ENCODE results near the gene KISS1.

Gene KISS1

DNA sequence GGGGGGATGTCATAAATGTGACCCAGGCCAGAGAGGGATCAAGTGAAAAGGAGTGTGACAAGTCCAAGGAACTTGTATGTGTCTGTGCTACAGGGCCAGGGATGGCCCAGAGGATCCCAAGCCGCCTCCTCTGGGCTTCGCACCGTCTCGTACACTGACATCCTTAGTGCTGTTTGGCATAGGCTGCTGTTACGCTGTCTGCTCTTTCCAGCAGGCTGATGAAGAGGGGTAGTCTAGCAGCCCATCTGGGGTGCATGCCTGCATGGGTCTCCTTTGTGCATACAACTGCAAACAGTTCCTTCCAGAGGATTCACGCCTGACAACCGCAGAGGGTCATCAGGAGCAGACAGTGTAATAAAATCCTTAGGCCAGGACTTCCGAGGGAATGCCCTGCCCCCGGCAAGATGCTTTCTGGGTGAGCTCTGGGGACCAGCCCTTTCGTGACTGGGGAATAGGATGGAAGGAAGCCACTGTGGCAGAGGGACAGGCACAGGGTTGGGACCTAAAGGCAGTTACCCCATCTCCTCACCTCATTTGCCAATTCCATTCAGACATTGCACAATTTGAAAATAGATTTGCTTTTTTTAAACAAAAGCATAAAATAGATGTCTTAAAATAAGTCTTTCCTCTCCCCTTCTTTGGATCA, 23.8 kb upstream of the KISS1 start:
- DNase-seq (ENCODE audit: extremely low read depth in 1 of 2, low read depth in 1 of 2), result no peak

DNA sequence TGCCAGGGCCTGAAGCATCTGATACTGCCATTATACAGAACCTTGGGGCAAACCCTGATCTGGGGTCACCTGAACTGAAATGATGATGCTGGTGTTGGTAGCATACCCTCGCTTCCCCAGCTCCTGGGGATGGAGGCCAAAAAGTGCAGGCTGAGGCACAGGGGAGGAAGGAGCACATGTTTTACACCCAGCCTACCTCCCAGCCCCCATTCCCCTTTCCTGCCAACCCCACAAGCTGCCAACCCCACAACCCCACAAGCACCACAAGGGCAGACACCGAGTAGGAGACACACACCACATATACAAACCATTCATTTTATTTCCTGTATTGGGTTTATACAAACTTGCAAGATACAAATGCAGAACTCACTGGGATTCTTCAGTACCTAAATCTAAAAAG, 22.3 kb upstream of the KISS1 start:
- DNase-seq (ENCODE audit: extremely low read depth in 1 of 2, low read depth in 1 of 2), result no peak

DNA sequence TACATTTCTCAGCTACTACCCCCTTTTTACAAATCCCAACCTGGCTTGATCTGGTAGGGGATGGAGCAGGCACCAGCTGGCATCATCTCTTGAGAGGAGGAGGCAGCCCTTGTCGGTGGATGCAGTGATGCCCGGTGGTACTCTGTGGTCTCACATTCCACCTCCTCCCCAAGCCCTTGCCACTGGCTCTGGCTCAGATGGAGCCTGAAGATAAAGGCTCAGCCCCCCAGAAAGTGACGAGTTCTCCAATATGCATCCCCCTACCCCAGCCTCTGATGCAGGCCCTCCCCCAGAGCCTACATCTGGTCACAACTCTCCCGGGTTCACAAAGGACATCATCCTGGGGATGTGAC, 21.3 kb upstream of the KISS1 start:
- DNase-seq (ENCODE audit: extremely low read depth in 1 of 2, low read depth in 1 of 2), result no peak

DNA sequence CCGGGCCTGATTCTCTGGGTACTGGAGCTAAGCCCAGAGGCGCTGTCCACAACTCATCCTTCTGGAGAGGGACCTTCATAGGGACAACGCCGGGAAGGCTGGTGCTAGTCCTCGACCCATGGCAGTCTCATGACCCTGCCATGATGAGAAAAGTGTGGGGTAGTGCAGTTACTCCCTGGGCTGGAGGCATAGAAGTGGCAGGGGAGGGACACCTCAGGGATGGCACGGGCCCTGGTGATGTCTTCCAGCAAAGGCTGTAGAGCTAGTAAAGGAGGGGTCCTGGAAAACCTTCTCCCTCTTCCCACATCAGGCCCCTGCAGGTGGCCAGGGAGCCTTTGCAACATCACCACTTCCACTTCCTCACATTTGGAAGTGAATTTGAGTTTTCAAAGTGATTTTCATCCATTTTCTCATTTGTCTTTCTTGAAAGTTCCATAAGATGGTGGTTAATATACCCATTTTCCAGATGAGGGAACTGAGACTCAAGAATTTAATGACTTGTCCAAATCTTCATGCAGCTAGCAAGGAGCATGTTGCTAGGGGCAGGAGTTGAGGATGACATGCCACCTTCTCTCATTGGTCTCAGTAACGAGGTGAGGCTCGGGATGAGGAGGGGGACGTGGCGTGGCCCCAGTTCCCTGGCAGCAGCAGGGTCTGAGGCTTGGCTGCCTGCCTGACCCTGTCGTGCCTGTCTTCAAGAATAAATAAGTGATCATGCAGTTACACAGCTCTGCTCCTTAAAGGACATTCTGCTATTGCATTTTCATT, 20.8 kb upstream of the KISS1 start:
- DNase-seq (ENCODE audit: extremely low read depth in 1 of 2, low read depth in 1 of 2), result no peak

DNA sequence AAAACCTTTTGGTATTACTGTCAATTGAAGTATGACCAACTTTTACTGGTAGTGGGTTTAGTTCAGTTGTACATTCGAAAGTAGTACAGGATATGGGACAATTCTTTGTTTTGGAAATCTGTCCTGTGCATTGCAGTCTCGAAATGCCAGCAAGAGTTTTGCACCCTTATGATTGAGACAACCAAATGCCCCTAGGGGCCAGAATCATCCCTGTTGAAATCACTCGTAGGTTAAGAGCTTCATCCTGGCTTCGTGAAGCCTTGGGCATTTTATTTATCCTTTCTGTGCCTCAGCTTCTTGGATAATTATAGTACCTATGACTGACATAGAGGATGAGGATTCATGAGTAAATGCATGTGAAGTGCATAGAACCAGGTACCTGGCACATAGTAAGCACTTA, 19.9 kb upstream of the KISS1 start:
- DNase-seq (ENCODE audit: extremely low read depth in 1 of 2, low read depth in 1 of 2), result no peak

DNA sequence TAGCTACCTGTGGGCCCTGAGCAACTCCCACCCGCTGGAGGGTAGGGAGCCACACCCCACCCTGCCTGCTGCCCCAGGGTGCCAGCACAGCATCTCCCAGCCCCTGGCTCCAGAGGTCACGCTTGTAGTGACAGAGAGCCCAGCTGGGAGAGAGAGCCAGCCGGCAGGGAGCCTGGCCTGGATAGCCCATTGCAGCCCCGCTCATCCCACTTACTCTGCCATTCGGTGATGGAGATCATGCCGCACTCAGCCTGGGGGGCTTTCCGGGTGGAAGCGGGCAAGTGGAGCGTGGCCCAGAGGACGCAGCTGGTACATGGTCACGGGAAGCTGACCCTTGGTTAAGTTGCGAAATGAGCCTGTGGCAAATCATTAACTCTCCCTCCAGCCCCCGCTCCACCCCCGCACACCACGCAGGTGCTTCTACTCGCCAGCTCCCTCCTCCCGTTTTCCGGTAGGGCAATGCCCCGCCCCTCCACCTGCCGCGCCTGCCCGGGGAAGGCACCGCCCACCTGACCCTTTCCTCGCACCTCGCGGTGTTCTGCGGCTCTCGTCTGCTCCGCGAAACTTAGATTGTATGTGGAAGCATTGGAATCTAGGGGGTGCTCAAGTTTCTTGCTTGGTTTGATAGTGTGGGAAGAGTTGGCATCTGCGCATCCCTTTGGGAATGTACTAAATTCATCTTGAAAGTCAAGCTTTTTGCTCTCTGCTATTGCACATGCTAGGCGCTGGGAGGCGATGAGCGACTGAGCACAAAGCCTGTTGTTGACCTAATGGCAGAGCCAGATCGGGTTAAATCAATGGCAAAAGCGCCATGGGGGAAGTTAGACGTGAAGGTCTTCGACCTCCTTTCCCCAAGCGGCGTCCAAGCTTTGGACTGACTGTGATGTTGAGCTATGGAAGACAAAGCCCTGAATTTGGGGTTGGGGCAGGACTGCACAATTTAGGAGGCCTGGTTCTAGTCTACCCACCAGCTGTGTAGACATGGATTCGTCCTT, 17.7 kb upstream of the KISS1 start, which contains the start of gene GOLT1A:
GOLT1A (minus strand) TSS at position 321 of the 995 bp plus-strand sequence; CDS start at position 239, 82 bp downstream.
- DNase-seq (ENCODE audit: extremely low read depth in 1 of 2, low read depth in 1 of 2), result peak in 1 of 2 donors; percentile 7

DNA sequence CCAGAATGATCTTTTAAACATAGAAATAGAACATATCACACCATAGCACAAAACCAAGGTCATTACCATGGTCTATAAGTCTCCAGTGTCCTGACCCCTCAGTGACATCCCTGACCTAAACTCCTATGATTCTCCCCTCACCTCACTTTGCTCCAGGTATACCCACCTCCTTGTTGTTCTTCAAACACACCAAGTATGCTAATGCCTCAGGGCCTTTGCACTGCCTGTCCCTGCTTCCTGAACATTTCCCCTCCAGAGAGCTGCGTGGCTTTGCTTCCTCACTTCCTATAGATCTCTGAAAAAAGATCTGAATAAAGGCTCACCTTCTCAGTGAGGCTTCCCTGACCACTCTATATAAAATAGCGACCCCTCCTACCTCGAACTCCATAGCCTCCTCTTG, 16.4 kb upstream of the KISS1 start:
- DNase-seq (ENCODE audit: extremely low read depth in 1 of 2, low read depth in 1 of 2), result no peak

DNA sequence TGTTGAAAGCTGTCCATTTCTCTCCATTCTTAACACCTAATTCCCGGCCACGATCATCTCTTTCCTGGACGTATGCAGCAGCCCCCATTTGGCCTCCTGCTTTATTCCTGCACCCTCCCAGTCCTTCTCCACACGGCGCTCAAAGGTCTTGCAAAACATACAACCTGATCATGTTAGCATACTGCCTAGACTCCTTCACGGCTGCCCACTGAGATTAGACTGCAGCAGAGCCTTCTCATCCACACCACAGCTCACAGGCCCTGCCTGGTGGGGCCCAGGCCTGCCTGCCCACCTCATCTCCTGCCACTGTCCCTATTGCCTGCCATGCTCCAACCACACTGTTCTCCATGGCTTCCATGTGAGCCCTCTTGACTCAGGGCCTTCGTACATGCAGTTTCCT, 14.8 kb upstream of the KISS1 start:
- DNase-seq (ENCODE audit: extremely low read depth in 1 of 2, low read depth in 1 of 2), result no peak

DNA sequence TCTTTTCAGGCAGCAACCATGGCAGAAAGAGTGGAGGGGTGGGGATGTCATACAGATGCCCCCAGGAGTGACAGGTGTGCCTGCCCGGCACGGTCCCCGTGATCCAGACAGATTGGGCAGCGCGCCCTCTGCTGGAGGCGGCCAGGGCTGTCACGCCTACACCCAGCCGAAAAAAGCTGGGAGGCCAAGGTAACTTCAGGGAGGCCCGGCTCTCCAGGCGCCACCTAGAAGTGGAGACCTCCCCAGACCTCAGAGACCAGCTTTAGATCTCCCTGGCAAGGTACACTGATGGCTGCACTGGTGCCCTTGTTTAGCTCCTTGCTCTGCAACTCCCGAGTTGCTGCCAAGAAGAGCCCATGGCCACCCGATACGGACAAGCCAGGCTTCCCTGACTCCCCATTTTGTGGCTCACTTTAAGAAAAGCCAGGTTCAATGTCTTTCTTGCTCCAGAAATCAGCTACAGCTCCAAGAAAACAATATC, 10.9 kb upstream of the KISS1 start:
- peak; percentile 32 to 68 for DNase-seq (ENCODE audit: extremely low read depth in 1 of 2, low read depth in 1 of 2)

DNA sequence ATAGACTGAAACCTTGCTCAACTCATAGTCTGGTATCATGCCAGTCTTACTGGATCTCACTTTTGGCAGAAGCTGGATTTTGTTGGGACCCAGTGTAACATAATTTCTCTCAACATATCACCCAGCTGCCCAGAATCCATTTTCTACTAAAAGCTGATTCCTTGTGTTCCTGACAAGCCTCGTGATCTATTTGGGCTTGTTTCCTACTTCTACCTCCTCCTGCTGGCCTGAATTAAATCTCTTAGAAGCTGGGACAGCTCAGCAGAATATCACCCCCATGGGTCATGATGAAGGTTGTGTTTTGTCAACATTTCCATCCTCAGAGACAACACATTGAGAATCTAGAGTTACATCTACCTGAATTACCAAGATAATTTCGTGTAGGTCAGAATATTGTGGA, 9.8 kb upstream of the KISS1 start:
- no peak for DNase-seq (ENCODE audit: extremely low read depth in 1 of 2, low read depth in 1 of 2)

DNA sequence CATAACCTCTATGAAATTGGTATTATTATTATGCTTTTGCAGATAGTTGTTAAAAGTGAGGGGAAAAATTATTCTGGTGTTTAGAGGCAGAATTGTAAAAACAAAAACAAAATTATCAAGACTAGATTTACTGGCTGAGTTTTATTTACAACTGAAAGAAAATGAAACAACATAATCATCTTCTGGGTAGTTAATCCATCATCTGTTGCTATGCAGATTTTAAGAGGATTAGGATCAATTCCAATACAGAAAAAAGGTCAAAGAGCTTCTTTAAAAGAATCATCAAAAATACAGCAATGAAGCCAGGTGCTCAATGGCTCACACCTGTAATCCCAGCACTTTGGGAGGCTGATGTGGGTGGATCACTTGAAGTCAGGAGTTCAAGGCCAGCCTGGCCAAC, 9.2 kb upstream of the KISS1 start:
- no peak for DNase-seq (ENCODE audit: extremely low read depth in 1 of 2, low read depth in 1 of 2)

DNA sequence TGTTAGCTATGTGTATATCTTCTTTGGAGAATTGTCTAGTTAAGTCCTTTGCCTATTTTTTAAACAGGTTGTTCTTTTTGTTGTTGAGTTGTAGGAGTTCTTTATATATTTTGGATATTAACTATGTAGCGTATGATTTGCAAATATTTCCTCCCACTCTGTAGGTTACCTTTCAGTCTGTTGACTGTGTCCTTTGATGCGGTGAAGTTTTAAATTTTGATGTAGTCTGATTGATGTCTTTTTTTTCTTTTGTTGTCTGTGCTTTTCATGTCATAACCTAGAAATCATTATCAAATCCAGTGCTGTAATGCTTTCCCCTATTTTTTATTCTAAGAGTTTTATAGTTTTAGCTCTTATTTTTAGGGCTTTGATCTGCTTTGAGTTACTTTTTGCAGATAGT, 8.7 kb upstream of the KISS1 start:
- DNase-seq (ENCODE audit: extremely low read depth in 1 of 2, low read depth in 1 of 2), result no peak

DNA sequence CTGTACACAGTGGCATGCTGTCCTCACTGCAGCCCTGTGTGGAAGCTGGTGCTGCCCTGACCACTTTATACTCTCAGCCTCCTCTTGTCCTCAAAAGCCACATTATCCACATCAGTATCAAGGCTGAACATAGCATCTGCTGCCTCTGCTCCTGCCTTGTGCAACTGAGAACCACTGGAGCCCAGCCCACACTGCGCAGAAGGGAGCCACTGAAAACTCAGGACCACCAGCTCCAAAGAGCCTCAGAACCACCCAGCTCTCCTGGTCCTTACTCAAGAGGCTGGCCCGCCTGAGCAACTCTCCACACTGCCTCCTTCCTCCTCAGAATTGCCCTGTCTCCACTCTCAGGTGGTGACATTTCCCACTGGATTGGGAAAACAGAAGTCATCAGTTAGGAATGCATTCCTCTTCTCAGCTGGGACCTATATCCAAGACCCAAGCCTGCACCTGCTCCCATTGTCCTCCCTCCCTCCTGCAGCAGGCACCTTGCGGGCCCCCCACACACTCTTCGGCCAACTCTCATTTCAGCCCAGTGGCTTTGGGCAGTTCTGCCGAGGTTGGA, 7.0 kb upstream of the KISS1 start:
- DNase-seq (ENCODE audit: extremely low read depth in 1 of 2, low read depth in 1 of 2), result no peak

DNA sequence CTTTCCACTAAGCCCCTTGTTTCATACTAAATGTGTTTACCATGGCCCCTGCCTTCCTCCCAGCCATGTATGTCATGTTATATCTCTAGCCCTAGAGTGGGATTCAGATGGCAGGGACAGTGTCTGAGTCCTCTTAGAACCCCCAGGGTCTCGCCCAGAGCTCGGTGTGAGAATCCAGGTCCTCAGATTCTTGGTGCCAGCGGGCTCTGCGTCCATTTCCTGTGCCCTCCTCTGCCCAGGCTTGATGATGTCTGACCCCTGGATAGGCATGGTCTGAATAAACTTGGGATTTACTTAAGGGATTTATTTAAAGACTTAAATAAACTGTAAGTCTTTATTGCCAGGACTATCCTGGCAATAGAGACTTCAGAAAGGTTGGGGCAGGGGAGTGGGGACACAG, 6.2 kb upstream of the KISS1 start:
- no peak for DNase-seq (ENCODE audit: extremely low read depth in 1 of 2, low read depth in 1 of 2)

DNA sequence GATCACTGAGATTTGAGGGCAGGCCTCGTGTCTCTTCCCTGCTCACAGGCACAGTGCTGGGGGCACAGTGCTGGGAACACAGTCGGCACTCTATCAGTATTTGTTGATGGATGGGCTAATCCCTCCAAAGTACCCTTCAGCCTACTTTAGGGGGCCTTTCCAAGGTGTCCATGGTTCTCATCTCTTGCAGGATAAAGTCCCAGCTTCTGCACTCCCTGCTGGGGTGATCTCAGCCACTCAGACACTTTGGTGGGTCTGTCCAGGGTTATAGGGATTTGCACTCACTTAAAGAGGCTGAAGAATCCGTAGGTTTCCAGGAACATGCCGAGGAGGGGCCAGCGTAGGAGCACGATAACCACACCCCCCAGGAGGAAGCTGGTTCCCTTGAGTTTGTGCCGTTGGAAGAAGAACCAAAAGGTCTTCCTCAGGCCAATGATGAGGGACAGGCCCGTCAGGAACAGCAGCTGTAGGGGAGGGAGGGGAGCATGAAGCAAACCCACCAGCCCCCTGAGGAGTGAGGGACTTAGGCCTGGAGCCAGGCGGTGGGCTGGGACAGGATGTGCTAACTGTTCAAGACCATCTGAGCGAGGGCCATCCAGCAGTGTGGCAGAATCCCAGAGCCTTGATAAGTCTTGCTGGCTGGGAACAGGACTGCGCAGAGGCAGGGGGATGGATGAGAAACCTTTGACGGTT, 5.2 kb upstream of the KISS1 start:
- no peak for DNase-seq (ENCODE audit: extremely low read depth in 1 of 2, low read depth in 1 of 2)

DNA sequence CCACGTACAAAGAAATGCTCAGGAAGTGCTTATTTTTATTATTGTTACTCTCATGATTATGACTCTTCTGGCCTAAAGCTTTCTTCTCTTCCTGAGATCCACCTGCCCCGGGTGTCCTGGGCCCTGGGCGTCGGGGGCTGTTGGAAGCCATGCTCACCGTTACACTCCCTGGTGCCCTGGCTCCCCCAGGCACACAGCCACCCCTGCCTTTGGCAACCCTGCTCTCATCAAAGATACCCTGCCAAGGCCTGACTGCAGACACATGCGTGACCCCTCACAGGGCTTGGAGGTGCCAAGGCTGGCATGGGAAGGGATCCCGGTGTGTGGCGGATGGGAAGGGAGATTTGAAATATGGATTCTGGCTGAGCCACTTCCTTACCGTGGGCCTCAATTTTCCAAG, 3.3 kb upstream of the KISS1 start:
- DNase-seq (ENCODE audit: extremely low read depth in 1 of 2, low read depth in 1 of 2), result no peak

DNA sequence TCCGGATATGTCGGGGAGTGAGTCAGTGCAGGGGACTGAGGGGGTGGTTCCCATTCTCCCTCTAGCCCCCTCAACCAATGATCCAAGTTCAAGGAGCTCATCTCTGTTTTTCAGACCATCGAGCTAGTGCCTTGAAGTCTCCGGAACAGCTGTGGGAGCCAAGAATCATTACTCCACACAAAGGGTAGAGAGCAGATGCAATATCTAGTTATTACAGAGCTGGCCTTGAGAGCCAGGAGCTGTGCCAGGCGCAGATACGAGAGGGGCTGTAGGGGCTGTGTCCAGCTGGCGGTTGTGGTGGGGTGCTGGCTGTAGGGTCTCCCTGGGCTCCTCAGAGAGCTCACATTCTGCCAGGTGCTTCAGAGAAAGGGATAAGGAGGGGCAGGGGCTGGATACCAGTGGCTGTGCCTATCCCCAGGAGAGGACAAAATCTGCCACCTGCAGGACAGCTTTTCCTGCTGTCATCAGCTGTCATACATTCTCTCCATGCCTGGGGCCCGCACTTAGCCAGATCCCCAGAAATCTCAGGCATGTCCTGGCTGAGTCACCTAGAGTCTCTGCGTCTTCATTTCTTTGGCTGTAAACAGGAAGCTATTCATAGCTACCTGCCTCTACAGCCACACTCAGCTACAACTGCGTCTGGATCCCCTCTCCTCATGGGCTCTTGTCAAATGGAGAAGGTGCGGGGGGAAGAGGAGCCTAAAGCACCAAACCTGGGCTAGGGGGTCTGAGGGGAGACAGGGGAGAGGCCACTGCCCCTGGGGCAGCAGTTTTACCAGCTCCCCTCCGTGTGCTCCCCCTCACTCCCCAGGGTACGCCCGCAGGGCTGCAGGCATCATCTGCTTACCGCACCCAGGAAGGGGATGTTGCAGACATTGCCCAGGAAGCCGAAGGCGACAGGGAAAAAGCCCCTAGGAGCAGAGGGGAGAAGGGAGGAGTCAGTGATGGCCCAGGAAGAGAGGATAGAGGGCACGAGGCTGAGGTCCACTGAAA, 2.4 kb upstream of the KISS1 start:
- no peak for DNase-seq (ENCODE audit: extremely low read depth in 1 of 2, low read depth in 1 of 2)

DNA sequence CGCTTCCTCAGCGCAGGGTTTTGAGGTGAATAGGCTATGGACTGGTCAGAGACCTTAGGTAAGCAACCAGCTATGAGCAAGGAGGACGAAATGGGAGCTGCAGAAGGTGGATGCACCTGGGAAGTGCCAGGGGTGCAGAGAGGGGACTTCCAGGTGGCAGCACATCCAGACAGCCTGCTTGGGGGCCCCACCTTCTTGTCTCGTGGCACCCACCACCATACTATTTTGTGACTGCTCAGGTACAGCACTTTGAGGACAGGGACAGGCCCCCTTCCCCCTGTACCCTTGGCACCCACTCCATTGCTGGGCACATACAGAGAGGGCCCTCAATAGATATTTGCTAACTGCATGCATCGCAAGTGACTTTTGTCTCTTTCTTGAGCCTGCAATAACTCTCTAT, 777 bp upstream of the KISS1 start:
- DNase-seq (ENCODE audit: extremely low read depth in 1 of 2, low read depth in 1 of 2), result no peak

DNA sequence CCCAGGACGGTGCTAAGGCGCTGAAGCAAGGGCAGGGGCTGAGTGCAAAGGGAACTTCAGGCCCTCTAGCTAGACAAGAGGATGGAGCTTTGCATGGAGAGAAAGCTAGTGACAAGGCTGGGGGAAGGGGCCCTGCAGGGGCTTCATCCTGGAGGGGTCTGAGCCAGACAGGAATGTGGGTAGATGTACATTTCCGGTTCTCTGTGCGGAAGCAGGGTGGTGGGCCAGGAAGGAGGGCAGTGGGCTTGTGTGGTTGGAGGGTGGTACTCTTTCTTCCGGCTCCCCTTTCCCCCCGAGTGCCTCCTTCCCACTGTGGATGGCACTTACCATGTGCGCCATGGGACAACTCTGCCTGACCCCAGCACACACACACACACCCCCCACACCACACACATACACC, 1.5 kb downstream of the KISS1 start:
- no peak for DNase-seq (ENCODE audit: extremely low read depth in 1 of 2, low read depth in 1 of 2)
